HG03342 (cell line): ENCODE data around the gene CEP112.
"Not testable (repeated sequence)": the region's sequence is repeated elsewhere in the genome, so short reads cannot be mapped to it uniquely, and the experiment has no call there.

ENCODE experiments used
- ATAC-seq: cut with Tn5 transposase; IDR thresholded peaks from one replicate; pipeline ENCODE4 v1.9.1; 2021; ENCODE audit warnings: mild to moderate bottlenecking, moderate library complexity; ENCODE audit not compliant: unreplicated experiment

CEP112 gene

DNA sequence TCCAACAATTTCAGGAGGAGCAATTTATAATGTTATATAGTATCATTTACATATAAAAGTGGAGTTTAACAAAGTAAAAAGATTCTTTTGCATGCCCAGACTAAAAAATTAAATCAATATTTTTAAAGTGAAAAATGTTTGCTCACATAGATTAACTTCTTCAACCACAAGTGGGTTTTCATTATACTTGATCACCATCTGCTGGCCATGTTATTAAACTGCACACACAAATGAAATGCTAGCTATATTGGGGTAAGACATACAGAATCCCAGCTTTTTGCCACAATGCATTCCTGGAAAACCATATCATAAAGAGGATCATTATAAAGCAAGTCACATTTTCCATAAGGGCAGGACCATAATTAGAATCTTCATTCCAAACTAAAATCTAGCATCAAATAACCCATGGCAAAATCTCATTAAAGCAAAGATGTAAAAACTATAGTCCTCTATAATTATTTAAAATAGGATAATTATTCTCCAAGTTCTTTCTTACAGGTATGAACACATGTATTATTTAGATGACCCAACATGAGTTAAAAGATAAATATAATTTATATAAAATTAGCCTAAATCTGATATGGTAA is 26.3 kb downstream of the CEP112 start:
- no peak for ATAC-seq

DNA sequence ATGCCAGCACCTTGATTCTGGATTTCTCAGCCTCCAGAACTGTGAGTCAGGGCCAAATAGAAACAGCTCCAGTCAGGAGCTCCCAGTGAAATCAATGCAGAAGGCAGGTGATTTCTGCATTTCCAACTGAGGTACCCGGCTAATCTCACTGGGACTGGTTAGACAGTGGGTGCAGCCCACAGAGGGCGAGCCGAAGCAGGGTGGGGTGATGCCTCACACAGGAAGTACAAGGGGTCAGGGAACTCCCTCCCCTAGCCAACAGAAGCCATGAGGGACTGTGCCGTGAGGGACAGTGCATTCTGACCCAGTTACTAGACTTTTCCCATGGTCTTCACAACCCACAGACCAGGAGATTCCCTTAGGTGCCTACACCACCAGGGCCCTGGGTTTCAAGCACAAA is 36.9 kb downstream of the CEP112 start:
- not testable (repeated sequence) for ATAC-seq

GRCh38 chr17:66152756-66153155 is 39.2 kb downstream of the CEP112 start:
- no peak for ATAC-seq

- ATAC-seq: no peak
Measured at GRCh38 chr17:66150708-66151107, 41.2 kb downstream of the CEP112 start.

GRCh38 chr17:66149562-66149961 is 42.4 kb downstream of the CEP112 start:
- no peak for ATAC-seq

GRCh38 chr17:66146394-66146793 is 45.5 kb downstream of the CEP112 start:
- no peak for ATAC-seq

DNA sequence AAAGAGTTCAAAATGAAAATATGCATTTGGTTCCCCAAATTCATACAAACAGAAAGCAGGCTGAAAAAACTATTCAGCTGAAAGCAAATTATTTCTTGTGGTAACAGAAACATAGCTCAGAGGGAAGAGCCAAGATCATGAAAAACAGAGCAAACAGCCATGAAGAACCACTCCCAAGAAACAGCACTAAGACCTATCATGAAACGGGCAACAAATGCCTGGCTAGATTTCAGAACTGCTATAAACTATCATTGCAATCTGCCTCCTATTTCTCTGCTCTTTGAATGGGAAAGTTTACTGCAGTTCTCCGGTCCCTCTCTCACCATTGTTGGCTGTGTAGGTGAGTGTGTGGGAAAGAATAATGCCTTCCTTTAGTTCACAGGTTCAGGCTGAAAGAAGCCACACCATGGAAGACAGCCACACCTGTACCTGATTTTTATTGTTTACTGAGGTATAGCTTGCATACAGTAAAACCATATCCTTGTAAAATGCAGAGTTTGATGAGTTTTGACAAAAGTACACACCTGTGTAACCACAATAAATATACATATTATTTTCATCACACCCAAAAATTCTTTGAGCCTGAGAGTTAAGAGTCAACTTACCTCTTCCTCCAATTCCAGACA is 48.2 kb downstream of the CEP112 start:
- no peak for ATAC-seq

DNA sequence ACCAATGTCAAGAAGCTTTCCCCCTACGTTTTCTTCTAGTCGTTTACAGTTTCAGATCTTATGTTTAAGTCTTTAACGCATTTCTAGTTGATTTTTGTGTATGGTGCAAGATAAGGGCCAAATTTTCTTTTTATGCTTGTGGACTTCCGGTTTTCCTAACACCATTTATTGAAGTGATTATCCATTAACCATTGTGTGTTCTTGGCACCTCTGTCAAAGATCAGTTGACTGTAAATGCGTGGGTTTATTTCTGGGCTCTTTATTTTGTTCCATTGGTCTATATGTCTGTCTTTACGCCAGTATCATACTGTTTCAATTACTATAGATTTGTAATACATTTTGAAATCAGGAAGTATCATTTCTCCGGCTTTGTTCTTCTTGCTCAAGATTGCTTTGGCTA is 49.5 kb downstream of the CEP112 start:
- no peak for ATAC-seq

- no peak for ATAC-seq
Measured at GRCh38 chr17:66138120-66138519, 53.8 kb downstream of the CEP112 start.

GRCh38 chr17:66135896-66136295 is 56.0 kb downstream of the CEP112 start:
- no peak for ATAC-seq

GRCh38 chr17:66135219-66135618 is 56.7 kb downstream of the CEP112 start:
- ATAC-seq: no peak

GRCh38 chr17:66129759-66130158 is 62.2 kb downstream of the CEP112 start:
- no peak for ATAC-seq

DNA sequence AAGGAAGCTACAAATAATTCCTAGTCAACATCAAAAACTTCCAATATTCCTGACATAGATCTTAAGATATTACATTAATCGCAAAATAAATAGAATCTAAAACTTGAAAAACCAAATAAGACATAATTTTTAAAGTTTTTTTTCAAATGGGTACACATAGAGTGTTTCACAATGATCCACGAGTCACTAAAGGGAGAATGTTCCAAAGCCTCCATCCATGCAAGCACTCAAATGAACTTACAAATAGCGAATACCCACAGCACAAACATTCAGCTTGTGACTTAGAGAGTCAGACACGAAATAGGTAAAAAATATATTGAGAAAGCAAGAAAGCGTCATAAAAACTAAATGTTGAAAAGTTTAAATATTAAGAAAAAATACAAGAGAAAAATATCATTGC is 65.7 kb downstream of the CEP112 start:
- ATAC-seq: no peak

- no peak for ATAC-seq
Measured at GRCh38 chr17:66123163-66123562, 68.8 kb downstream of the CEP112 start.

- no peak for ATAC-seq
Measured at GRCh38 chr17:66115246-66115645, 76.7 kb downstream of the CEP112 start.

GRCh38 chr17:66114609-66115008 is 77.3 kb downstream of the CEP112 start:
- no peak for ATAC-seq

DNA sequence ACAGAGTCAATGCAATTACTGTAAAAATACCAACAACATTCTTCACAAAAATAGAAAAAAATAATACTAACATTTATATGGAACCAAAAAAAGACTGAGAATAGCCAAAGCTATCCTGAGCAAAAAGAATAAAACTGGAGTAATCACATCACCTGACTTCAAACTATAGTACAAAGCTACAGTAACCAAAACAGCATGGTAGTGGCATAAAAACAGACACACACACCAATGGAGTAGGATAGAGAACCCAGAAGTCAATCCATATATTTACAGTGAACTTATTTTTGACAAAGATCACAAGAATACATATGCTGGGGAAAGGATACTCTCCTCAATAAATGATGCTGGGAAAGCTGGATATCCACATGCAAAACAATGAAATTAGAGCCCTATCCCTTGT is 84.2 kb downstream of the CEP112 start:
- no peak for ATAC-seq

DNA sequence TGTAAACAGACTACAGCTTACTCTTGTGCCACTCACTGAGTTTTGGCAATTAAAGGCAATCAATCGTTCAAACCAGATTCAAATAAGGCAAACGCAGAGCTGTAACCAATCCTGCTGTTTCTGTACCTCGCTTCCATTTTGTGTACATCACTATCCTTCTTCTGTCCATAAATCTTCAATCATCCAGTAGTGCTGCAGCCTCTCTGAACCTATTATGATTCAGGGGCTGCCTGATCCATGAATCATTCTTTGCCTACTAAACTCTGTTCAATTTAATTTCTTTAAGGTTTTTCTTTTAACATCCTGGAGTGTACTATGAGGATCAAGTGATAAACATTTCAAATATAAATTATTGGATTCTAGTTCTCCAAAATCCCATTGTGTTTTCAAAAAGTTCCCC is 93.9 kb downstream of the CEP112 start:
- no peak for ATAC-seq

DNA sequence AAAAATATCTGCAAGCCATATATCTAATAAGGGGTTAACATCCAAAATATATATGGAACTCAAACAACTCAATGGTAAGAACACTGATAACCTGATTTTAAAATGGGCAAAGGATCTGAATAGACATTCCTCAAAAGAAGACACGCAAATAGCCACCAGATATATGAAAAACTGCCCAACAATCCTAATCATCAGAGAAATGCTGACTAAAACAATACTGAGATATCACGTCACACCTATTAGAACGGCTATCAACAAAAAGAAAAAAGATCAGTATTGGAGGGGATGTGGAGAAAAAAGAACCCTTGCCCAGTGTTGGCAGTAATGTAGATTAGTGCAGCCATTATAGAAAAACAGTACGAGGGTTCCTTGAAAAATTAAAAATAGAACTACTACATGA is 97.2 kb downstream of the CEP112 start:
- ATAC-seq: no peak

- no peak for ATAC-seq
Measured at GRCh38 chr17:66091445-66092080, 100.4 kb downstream of the CEP112 start.

- ATAC-seq: no peak
Measured at GRCh38 chr17:66089764-66090163, 102.2 kb downstream of the CEP112 start.

GRCh38 chr17:66088173-66088572 is 103.8 kb downstream of the CEP112 start:
- no peak for ATAC-seq

DNA sequence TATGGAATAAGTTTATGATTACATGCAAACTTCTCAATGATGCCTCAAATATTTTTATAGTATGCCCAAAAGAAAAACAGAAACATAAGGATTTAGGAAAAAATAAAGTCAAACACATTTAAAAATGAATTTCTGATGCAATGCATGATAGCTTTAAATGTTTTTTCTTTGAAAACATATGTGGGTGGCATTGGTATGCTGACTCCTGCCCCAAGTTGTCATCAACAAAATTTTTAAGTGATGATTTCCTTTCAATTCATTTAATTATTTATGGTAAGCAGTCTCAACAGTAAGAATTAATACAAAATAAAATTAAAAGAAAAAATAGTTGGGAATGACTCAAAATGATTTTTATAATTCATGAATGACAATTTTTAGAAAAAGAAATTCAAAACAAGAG is 104.9 kb downstream of the CEP112 start:
- ATAC-seq: no peak
